Ramos (cell line): ENCODE results near the gene OTOP2.
"Not testable (repeated sequence)": the region's sequence is repeated elsewhere in the genome, so short reads cannot be mapped to it uniquely, and the experiment has no call there.

Source experiments
- in situ Hi-C: fragments of 300-500 bp; cut with MboI; formaldehyde crosslinking; loops from one replicate; pipeline ENCODE4 v1.14.3; 2022; ENCODE audit warnings: low sequenced_read_pairs; ENCODE audit not compliant: unreplicated experiment

The OTOP2 gene

GRCh38 chr17:74964988-74965622 is 41.0 kb downstream of the OTOP2 start:
- in situ Hi-C loops = no loop called here

- in situ Hi-C loops = no loop called here
These were observed 44.3 kb downstream of the OTOP2 start for GRCh38 chr17:74968361-74968780.

DNA sequence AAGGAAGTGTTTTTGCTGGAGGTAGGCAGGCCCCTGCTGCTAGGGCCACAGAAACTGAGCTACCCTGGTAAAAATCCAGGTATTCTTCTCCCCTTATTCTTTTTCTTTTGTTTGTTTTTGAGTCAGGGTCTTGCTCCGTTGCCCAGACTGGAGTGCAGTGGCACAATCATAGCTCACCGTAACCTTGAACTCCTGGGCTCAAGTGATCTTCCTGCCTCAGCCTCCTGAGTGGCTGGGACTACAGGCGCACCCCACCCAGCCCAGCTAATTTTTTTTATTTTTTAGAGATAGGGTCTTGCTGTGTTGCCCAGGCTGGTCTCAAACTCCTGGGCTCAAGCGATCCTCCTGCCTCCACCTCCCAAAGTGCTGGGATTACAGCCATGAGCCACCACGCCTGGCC is 45.4 kb downstream of the OTOP2 start:
- in situ Hi-C loops = not testable (repeated sequence)

DNA sequence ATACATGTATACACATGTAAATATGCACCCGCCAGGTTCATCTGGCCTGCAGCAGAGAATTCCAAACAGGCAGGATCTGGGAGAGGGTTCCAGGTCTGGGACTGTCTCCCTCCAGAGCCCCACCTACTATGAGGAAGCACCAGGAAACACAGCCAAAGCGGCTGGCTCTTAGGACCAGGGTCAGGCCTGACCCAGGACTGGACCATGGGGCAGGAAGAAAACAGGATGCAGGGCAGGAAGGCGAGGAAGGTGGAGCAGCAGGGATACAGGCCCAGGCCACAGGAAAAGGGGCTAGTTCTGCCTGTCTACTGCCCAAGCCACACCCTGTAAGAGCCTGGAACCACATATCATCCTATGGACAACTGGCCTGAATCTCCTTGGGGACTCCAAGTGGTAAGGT is 46.3 kb downstream of the OTOP2 start:
- in situ Hi-C loops = no loop called here

- in situ Hi-C loops = no loop called here
These were observed 47.2 kb downstream of the OTOP2 start for GRCh38 chr17:74971069-74971841.

DNA sequence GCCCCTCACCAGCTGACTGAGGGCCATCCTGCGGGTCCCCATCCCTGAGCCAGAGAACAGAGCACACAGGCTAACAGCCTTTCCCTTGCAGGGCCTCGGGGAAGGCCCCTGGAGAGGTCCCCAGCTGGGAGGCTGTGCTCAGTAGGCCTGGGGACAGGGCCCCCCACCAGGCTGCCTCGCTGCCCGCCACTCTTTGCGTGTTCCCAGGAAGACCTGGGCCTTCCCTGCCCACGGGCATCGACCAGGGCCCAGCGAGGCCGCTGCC is 47.7 kb downstream of the OTOP2 start:
- in situ Hi-C loops = no loop called here

DNA sequence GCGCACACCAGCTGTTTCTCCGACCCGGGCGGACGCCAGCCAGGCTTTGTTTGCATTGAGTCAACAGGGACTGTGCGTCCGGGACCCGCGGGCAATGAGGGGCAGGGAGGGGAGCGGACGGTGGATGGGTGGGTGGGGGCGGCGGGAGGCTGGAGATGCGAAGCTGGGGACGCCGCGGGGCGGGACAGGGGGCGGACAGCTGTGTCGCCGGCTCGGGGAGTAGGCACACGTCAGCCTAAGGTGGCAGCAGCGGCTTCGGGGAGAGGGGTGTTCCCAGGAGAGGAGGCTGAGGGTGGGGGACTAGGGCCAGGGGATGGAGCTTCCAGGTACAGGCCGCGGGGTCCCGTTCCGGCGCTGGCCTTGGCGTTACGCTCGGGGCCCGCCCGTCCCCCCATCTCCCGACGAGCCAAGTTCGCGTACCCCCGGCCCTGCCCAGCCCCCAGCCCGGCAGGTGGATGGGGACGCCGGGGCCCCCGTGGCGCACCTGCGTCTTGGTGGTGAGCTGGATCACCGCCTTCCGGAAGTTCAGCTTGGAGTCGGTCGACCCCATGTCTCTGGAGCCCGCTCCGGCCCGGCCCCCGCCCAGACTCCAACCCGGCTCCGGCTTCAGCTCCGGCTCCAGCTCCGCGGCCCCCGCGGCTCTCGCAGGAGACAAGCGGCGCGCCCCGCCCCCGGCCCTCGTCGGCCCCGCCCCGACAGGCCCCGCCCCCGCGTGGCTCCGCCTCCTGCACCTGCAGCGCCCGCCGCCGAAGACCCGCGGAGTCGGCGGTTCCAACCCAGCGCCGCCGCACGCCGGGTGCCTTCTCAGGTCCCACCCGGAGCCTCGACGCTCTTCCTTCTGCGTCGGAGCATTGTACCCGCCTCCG is 48.3 kb downstream of the OTOP2 start, which contains the start of gene HID1:
HID1 (minus strand) TSS at position 653 of the 866 bp plus-strand sequence; CDS start at position 550, 103 bp downstream.
- in situ Hi-C loops = no loop called here

DNA sequence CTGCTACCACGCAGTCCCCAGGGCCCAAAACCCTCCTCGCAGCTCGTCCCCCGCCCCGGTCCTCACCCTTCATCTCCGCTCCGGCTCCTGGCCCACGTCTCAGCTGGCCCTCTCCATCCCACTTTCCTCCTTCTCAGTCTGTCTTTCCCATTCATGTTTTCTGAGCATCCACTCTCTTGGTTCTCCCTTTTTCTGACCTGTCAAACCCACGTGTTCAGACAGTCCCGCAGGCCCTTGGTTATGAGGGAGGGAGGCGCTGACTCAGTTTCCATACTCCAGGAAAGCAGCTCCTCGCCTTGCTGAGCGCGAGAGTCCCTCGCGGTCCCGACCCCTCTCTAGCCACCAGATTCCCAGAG is 48.9 kb downstream of the OTOP2 start:
- in situ Hi-C loops = no loop called here

GRCh38 chr17:74975943-74976342 is 51.9 kb downstream of the OTOP2 start:
- in situ Hi-C loops = no loop called here

GRCh38 chr17:74977802-74978201 is 53.7 kb downstream of the OTOP2 start:
- in situ Hi-C loops = no loop called here

DNA sequence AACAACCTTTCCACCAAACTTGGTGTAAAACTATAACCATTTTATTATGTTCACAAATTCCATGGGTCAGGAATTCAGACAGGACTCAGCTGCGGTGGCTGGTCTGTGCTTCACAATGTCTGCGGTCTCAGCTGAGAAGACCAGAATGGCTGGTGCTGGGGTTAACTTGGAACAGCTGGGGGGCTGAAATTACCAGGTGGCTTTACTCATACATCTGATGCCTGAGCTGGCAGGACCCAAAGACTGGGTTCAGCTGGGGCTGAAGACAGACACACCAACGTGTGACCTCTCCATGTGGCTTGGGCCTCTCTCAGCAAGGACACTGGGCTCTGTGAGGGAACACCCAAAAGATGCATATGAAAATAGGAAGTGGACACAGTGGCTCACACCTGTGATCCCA is 54.2 kb downstream of the OTOP2 start:
- in situ Hi-C loops = no loop called here

DNA sequence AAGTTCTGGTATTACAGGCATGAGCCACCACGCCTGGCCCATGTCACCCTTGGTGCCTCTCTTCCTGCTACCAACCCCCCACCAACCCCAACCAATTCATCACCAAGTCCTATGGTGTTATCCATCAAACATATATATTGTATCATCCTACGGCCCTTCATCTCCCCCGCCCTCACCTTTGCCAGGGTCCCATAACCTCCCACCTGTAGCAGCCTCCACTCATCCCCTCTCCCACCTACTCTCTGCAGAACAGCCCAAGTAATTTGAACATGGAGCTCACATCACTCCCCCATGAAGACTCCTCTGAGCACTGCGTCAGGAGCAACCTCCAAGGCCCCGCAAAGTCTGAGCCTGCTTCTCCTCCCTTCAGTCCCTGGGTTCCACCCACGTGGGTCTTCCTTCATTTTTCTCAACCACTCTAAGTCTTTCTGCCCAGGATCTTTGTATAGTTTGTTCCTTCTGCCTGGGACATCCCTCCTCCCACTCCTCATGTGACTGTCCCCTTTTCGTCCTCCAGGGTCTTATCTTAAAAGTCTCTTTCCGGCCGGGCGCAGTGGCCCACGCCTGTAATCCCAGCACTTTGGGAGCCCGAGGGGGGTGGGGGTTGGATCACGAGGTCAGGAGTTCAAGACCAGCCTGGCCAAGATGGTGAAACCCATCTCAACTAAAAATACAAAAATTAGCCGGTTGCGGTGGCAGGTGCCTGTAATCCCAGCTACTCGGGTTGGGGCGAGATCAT is 55.5 kb downstream of the OTOP2 start:
- in situ Hi-C loops = no loop called here

GRCh38 chr17:74981318-74981978 is 57.4 kb downstream of the OTOP2 start:
- in situ Hi-C loops = no loop called here

- in situ Hi-C loops = no loop called here
These were observed 58.0 kb downstream of the OTOP2 start for GRCh38 chr17:74981979-74982662.

GRCh38 chr17:74982663-74983313 is 58.7 kb downstream of the OTOP2 start:
- in situ Hi-C loops = not testable (repeated sequence)
